GOT3 (cell line): ENCODE measurements around the gene DCLK1.

Experiments
- DNase-seq: peaks from one replicate; lab custom pipeline; 2025; ENCODE audit warnings: mixed read lengths; lab: John Stamatoyannopoulos, UW

DCLK1 gene

GRCh38 chr13:35826626-35827254 lies 304.4 kb downstream of the DCLK1 start:
- DNase-seq = no peak

GRCh38 chr13:35824825-35825224 lies 306.4 kb downstream of the DCLK1 start:
- no peak for DNase-seq

DNA sequence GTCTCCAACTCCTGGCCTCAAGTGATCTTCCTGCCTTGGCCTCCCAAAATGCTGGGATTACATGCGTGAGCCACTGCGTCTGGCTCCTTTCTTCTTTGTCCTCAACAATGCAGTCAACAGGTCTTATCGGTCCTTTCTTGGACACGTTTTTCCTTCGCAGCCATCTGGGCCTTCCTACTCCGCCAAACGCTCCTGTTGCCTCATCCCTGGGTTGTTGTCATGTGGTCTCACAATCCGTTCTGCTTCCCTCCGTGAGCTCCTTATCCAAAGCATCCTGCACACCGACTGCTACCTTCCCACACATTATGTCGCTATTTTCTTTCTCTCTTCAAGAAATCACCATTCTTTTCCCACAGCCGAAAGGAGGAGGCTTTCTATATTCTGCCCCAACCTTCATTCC lies 306.8 kb downstream of the DCLK1 start:
- no peak for DNase-seq

GRCh38 chr13:35822666-35823065 lies 308.5 kb downstream of the DCLK1 start:
- DNase-seq = no peak

GRCh38 chr13:35818633-35819067 lies 312.5 kb downstream of the DCLK1 start:
- DNase-seq = no peak

DNA sequence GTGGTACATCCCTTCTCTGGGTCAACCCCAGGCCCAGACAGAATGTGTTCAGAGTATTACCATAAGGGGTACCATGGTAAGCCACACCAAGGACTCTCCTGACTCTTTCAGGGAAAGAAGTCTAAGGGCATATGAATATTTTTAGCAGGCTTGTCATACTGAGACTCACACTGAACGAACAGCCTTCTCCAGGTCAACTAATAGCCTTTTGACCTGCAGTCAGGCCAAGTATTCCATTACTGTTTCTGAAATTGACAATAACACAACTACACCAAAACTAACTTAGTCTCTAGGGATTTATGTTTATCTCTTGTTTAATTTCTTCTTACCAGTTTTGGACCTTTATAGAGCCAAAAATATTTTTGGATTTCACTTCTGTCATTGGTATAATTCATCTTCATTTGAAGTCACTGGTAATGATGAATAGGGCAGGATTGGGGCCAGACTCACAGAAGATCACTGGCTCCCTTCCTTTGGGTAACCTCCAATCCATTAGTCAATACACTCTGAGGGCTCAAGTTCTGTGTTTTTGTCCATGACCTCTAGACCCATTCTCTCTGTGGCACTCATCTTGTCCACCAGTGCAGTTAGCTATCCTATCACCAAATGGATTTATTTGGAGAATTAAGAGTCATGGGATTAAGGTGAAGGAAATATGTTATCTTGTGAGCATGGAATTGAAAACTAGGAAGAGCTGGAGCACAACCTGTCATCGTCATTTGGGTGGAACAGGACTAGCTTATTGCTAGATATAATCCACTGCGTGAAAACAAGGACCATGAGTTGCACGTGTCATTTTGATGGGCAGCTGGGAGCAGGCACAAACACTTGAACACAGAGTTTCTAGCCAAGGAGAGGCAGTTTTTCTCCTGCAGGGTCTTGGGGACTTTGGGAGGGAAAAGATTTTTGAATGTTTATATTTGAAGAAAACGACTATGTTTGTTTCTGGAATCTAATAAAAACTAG lies 313.3 kb downstream of the DCLK1 start:
- no peak for DNase-seq

DNA sequence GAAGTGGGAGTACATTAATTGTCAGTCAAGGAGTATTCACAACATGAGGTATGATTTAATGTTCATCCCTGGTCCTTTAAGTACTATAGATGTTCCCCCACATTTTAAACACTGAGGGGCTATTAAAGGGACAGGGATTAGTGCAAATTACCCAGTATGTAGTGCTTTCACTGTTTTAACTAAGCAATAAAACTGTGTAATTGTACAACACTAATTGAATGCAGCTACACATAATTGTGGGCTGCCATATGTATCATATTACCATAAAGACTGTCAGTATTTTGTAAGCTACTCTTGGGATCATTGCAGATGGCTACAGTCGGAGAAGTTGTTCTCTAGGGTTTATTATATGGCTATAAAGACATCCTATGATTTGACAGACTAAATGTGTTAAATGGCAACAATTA lies 316.6 kb downstream of the DCLK1 start:
- no peak for DNase-seq

- no peak for DNase-seq
These were observed 318.4 kb downstream of the DCLK1 start for GRCh38 chr13:35812736-35813135.

- no peak for DNase-seq
These were observed 320.9 kb downstream of the DCLK1 start for GRCh38 chr13:35810321-35810720.

- no peak for DNase-seq
These were observed 322.3 kb downstream of the DCLK1 start for GRCh38 chr13:35808846-35809245.

GRCh38 chr13:35804901-35805300 lies 326.3 kb downstream of the DCLK1 start:
- DNase-seq = no peak

GRCh38 chr13:35797991-35798390 lies 333.2 kb downstream of the DCLK1 start:
- DNase-seq = no peak

DNA sequence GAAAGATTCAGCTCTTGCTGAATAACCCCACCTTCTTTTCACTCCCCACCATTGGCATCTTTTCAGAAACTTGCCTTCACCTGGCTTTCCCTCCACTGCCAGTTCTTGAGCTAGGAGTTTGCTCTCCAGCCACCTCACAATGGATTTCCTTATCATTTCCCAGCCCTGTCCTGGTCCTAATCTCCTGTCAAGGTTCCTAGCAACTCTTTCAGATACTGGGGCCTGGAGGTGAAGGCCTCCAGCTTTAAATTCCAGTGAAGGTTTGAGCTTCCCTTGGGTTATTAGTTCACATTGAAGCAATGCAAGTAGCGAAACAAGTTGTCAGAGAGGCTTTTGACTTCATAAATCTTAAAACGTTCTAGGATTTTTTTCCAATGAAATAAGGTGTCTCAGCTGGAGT lies 333.9 kb downstream of the DCLK1 start:
- no peak for DNase-seq

GRCh38 chr13:35796623-35797022 lies 334.6 kb downstream of the DCLK1 start:
- no peak for DNase-seq

GRCh38 chr13:35794734-35795389 lies 336.3 kb downstream of the DCLK1 start:
- no peak for DNase-seq

- DNase-seq = no peak
These were observed 337.4 kb downstream of the DCLK1 start for GRCh38 chr13:35793823-35794222.

GRCh38 chr13:35792911-35793310 lies 338.3 kb downstream of the DCLK1 start:
- DNase-seq = no peak

DNA sequence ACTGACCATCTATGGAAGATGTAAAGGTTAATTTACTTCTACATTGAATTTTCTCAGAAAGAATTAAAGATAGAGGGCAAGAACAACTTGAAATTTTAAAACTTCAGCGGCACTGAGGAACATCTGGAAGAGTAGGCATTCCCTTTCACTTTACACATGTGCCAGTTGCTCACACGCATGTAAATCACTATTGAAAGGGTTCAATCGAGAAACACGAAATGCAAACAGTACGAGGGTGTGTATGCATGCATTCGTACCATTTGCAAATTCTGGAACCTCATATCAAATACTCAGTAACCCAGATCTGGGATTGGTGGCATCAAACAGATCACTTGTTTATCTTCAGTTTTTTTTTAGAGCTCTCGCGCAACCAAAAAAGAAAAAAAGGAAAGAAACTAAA lies 339.2 kb downstream of the DCLK1 start:
- DNase-seq = no peak

- DNase-seq = no peak
These were observed 339.9 kb downstream of the DCLK1 start for GRCh38 chr13:35791184-35791851.

GRCh38 chr13:35789335-35790165 lies 341.6 kb downstream of the DCLK1 start:
- no peak for DNase-seq

GRCh38 chr13:35787937-35788336 lies 343.2 kb downstream of the DCLK1 start:
- DNase-seq = no peak
